Islet of Langerhans (tissue), 1 donor: ENCODE data around the gene HMGXB4.
"Not testable (repeated sequence)": the region's sequence is repeated elsewhere in the genome, so short reads cannot be mapped to it uniquely, and the experiment has no call there.

Experiments
- FAIRE-seq: peaks from one replicate; lab custom pipeline; 2011; peaks lifted over from hg19 to GRCh38; lab: Jason Lieb, UNC

Gene HMGXB4, protein sequence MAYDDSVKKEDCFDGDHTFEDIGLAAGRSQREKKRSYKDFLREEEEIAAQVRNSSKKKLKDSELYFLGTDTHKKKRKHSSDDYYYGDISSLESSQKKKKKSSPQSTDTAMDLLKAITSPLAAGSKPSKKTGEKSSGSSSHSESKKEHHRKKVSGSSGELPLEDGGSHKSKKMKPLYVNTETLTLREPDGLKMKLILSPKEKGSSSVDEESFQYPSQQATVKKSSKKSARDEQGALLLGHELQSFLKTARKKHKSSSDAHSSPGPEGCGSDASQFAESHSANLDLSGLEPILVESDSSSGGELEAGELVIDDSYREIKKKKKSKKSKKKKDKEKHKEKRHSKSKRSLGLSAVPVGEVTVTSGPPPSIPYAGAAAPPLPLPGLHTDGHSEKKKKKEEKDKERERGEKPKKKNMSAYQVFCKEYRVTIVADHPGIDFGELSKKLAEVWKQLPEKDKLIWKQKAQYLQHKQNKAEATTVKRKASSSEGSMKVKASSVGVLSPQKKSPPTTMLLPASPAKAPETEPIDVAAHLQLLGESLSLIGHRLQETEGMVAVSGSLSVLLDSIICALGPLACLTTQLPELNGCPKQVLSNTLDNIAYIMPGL

DNA sequence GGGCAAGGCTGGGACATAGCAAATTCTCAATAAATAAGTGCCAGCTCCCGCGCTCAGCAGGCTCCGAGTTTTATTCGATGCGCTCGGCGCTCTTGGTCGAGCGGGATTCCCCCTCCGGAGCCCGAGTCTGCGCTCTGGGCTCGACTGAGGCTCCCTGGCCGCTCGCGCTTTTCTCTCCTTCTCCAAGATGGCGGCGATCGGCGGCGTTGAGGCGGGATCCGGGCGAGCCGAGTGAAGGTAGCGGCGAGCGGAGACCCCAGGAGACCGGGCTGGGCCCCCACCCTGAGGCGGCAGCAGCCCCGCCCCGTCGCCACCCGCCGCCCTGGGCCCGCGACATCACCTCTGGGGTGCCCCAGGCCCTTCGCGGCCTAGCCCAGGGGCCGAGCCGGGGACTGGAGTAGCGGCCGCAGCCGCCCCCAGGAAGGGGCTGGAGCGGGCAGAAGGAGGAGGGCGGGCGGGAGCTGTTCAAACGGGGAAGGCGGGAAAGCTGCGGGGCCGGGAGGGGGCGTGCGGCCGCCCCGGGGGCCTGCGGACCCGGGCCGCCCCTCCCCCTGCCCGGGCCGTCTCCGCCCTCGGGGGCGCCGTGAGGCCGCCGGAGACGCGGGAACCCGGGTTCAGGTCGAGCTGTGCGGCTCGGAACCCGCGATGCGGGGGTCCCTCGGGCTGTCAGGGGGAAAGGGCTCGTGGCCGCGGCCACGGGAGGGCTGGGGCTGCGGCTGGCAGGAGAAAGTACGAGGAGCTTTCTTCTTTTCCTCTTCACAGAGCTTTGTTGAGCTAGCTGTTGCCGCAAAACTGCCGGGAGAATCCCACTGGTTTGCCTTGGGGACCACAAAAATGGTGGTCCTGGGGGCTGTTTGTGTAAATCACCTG is at the start of gene HMGXB4:
Gene HMGXB4, plus strand, starts transcription at position 173 of the 870 bp plus-strand sequence. CDS start 4,898 bp downstream, outside the sequence.
- peak; percentile 24 for FAIRE-seq

DNA sequence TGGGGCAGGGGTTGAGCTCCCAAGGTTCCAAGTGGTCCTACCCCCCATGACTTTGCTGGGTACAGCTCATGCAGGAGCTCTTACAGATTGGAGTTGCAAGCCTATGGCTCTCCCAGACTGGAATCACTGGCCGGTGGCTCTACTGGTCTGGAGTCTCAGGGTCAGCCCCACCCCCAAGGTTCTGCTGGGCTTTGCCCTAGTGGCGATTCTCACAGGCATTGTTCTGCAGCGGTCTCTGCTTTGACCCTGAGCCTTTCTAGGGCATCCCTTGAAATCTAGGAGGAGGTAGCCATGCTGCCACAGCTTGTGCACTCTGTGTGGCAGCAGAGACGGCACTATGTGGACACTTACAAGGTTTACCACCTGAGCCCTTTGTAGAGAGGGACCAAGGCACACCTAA is 49.3 kb upstream of the HMGXB4 start:
- no peak for FAIRE-seq

DNA sequence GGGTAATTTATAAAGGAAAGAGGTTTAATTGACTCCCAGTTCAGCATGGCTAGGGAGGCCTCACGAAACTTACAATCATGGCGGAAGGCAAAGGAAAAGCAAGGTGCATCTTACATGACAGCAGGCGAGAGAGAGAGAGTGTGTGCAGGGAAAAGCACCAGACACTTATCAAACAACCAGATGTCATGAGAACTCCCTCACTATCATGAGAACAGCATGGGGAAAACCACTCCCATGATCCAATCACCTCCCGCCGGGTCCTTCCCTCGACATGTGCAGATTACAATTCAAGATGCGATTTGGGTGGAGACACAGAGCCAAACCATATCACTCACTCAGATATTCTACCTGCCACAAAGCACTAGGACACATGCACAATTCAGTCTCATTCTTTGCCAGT is 48.1 kb upstream of the HMGXB4 start:
- no peak for FAIRE-seq

DNA sequence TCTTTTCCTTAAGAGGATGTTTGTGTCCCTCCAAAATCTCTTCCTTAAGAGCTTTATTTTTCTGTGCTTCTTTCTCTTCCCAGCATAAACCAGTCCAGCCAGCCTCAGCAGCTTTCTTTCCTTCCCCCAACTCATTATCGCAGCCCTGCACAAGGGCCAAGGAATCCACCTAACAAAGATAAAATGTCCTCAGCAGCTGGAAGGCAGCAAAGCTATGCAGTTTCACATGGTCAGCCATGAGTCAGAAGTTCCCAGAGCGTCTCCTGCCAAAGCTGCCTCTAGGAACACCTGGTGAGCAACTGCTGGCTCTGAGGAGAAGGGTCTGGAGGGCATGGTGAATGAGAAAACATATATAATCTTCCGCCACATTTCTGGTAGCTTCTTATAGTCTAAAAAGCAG is 45.3 kb upstream of the HMGXB4 start:
- no peak for FAIRE-seq

DNA sequence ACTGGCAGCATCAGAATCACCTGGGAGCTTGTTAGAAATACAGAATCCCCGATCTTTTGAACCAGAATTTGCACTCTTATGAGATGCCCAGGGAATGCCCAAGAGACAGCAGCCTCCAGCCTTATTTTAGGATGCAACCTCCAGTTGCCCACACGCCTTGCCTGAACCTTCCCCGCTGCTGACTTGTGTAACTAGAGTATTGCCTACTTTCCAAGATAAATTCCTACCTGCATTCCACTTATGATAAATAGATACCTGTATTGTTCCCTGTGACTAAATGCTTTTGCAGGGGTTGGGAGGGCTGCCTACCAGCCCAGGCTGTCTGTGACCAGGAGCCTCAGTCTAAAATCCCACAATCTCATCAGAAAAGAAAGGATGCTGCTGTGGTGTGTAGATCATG is 44.3 kb upstream of the HMGXB4 start:
- FAIRE-seq, result no peak

DNA sequence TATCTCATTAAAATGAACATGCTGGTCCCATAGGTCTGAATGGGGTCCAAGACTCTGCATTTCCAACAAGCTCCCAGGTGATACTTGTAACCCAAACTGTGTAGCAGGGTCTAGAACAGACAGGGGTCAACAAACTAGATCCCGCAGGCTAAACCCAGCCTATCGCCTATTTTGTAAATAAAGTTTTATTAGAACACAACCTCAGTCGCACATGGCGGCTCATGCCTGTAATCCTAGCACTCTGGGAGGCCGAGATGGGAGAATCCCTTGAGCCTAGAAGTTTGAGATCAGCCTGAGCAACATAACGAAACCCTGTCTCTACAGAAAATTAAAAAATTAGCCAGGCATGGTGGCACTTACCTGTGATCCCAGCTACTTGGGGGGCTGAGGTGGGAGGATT is 42.3 kb upstream of the HMGXB4 start:
- FAIRE-seq, result no peak

DNA sequence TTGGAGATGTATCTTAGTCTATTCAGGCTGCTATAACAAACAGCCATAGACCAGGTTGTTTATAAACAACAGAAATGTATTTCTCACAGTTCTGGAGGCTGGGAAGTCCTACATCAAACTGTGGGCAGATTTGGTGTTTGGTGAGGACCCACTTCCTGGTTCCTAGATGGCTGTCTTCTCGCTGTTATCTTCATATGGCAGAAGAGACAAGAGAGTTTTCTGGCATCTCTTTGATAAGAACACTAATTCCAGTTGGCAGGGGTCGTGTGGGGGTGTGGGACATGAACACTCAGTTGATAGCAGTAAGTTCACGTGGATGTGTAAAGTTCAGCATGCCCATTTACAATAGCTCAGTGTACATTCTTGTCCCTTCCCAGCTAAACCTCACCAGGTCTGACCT is 41.3 kb upstream of the HMGXB4 start:
- no peak for FAIRE-seq

DNA sequence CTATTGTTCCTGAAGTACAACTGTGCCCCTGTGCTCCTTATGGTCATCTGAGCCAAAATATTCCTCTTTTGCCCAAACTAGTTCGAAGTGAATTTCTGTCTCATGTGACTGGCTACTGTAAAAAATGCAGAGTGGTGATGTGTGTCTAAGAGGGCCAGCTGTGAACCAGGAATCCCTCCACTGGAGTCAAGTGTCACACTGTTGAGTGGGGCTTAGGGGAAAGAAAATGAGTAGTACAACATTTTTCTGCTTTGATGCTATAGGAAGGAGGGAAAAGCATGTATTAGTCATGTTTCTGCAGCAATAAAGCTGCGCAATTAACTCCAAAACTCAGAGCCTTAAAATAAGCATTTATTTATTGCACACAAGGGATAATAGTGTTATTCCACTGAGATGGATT is 39.8 kb upstream of the HMGXB4 start:
- FAIRE-seq, result no peak

DNA sequence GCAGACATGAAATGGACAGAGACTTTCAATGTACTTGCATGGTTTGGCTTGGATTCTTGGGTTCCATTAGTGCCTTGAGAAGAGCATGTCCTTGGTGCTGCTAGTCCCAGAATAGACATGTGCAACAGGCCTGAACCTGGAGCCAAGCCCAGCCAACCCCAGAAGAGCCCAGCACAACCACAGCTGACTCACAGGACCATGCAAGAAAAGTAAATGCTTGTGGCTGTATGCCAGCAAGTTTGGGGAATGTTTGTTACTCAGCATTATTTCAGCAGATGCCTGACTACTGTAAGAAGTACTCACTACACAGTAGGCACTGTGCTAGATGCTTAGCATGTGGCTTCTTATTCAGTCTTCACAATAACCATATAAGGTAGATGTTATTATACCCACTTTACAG is 39.2 kb upstream of the HMGXB4 start:
- no peak for FAIRE-seq

DNA sequence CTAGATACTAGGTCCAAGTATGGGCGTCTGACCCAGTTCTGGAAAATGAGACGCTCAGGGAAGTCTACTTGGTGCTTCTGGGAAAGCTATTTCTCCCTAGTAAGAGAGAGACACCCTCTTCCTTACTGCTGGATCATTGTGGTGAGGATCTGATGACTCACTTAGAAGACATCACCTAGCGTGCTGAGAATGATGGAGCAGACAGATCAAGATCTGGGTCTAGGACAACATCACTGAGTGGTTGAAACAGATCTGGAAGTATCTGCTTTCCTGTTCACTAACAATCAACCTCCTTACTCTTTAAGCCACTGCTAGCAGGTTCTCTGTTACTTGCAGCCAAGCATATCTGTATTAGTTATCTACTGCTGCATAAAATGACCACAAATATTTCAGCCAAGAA is 38.3 kb upstream of the HMGXB4 start:
- no peak for FAIRE-seq

DNA sequence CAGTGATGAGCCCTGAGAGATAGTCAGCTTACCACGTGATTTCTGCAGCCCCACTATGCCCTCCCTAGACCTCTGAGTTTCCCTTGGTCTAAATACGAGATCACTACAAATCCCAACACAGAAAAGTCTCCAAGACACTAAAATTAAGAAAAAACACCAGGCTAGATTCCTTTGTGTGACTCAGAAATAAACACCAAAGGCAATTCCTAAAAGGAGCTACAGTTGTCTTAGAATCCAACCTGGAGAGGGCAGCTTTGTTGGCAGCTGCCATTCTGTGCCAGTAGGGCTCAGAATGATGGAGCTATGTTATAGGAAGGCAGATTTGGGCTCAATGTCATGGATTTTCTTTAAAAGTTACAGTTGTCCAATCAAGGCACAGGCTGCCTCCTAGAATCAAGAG is 37.1 kb upstream of the HMGXB4 start:
- no peak for FAIRE-seq

DNA sequence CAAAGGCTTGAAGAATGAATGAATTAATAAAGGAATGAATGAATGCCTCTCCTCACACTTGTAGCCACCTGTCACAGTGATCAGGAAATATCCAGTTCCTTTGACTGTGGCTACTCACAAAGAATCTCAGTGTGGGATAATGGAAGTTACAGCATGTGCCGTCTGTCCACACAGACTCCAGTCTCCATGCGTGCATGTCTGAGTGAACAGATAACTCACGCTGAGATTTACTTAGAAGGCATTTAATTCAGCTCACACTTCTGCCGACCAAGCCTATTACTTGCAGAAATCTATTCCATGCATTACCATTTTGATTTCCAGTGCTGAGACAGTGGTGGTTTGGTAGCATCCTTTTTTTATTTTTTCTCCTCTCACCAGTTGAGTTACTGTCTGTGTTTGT is 32.3 kb upstream of the HMGXB4 start:
- FAIRE-seq, result no peak

DNA sequence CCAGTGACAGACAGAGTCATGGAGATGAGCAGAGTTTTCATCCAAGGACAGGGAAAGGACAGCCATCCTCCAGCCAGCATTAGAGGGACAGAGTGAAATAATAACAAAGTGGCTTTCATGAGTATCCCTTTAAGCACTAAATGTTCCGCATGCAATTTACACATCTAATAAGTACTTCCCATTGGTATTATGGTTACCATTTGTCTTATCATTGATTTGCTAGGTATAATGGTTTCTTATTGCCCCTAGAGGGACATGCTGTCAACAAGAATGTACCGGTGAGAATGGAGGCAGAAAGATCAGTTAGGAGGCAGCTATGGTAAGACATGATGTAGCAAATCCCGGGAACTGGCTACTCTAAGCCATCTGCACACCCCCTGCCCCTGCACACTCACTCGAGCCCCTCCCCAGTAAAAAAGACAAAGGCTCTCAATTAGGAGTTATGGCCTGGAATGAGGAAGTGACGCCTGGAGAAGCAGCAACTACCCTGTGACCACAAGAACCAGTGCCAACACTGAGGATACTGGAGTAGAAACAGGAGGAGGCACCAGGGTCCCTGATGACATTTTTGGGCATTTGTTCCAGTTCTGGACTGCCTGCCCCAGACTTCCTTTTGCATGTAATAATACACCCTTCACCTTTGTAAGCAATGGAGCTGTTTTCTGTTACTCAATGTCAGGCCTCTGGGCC is 30.2 kb upstream of the HMGXB4 start:
- no peak for FAIRE-seq

DNA sequence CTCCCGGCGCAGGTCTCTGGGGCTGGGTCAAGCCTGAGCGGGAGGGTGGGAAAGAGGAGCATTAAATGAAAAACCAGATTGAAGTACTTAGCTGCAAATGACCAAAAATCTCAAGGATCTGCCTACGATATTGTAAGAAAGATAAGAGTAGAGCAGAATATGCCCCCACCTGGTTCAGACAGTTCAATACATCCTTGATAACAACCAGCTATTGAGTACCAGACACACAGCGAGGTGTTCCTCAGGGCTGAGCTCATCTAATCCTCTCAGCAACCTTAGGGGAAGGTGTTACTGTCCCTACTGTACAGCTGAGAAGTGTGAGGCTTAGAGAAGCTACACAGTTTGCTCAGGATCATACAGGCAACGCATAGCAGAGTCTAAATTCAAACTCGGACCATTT is 27.4 kb upstream of the HMGXB4 start:
- no peak for FAIRE-seq

DNA sequence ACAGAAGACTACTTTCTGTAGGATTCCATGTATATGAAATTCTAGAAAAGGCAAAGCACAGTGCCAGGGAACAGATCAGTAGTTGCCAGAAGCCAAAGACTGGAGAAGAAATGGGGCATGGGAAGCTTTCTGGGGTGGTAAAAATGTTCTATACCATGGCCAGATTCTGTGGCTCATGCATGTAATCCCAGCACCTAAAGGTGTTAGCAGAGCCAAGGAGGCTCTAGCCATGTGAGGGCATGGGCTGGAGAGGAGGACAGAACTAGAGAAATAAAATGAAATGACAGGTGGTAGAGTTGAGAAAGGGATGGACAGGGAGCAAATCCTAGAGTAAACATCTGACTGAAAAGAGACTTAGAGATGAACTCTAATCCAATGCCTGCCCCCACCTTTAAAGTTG is 26.9 kb upstream of the HMGXB4 start:
- no peak for FAIRE-seq

DNA sequence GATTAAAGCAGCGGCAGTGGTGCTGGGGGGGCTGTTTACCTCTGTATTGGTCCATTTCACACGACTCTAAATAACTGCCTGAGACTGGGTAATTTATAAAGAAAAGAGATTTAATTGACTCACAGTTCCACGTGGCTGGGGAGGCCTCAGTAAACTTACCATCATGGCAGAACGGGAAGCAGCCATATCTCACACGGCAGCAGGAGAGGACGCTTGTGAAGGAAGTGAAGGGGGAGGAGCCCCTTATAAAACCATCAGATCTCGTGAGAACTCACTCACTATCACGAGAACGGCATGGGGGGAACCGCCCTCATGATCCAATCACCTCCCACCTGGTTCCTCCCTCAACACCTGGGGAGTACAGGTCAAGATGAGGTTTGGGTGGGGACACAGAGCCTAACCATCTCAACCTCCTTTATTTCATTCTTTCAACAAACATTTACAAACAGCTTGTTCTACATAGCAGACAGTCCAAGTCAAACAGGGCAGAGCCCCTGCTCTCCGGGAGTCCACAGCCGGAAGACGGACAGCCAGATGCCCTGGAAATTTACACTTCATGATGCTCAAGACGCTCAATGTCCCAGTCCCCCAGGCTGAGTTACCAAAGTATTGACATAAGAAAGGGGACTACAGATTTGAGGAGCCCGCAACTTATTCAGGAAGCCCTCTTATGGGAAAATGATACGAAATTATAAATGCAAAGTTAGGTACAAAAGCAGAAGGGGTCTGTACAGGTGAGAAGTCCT is 26.3 kb upstream of the HMGXB4 start:
- FAIRE-seq, result no peak

DNA sequence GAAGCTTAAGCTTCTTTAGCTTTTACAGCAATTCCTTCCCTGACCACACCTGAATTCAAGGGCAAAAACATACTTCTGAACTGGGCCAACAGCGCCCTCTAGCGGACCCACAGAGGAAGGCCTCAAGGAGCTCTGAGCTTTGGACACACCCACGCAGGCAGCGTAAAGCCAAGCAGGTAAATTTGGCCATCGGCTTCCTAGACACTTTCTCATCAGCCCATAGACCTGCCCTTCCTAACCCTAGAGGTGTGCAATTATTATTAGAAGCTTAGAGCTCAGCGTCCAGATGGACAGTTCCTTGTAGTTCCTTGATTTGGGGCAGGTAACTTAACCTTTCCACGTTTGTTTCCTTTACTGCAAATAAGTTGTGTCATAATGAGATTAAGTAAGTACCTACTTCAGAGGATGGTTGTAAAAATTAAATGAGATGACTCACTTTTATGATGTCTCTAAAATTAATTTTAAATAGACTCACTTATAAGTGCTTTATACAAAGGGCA is 25.7 kb upstream of the HMGXB4 start:
- FAIRE-seq, result no peak

DNA sequence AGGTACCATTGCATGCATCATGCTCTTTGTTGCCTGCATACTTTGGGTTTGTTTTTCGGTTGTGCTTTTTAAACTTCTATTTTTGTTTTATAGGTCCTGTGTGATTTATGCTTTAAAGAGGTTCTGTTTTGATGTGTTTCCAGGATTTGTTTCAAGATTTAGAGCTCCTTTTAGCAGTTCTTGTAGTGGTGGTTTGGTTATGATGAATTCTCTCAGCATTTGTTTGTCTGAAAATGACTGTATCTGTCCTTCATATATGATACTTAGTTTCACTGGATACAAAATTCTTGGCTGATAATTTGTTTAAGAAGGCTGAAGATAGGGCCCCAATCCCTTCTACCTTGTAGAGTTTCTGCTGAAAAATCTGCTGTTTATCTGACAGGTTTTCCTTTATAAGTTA is 18.5 kb upstream of the HMGXB4 start:
- not testable (repeated sequence) for FAIRE-seq

DNA sequence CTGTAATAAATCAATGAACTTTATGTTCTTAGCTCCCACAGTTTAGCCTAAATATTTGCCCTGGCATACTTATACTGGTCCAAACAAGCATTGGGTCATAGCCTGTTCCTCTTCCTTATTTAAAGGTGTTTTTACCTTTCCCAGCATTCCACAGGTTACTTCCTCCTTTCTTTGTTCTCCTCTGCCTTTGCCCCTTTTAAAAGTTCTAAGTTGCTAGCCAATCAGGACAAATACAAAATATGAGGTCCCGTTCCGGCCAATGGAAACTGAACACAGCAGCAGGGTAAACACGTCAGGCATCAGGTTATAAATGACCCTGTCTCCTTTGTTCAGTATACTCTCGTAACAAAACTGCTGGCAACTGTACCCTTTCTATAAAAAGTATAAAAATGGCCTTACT is 12.8 kb upstream of the HMGXB4 start:
- not testable (repeated sequence) for FAIRE-seq

DNA sequence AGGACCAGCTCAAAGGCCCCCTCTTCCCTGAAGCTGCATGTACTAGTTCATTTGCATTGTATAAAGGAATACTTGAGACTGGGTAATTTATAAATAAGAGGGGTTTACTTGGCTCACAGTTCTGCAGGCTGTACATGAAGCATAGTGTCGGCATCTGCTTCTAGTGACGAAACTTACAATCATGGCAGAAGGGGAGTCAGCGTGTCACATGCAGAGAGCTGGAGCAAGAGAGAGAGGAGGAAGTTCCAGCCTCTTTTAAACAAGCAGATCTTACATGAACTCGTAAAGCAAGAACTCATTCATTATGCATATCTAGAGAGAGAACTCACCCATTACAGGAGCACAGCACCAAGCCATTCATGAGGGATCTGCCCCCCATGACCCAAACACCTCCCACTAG is 7.1 kb upstream of the HMGXB4 start:
- no peak for FAIRE-seq

DNA sequence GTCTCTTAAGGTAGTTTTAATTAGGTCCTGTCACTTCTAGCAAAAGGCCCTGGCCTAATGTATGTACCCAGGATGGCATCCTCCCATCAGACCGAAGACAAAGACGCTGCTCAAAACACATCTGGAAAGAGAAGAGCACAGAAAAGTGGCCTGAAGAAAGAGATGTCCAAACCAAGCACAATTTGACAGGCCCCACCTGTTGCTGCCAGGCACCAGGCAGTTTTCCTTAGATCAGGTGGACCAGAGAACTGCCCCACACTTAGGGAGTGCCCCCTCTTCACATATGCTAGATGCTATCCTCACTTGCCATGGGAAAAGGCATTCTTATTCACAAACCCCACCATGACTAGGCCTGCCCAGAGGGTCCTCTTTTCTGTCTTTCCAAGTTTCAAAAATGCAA is 3.3 kb upstream of the HMGXB4 start:
- no peak for FAIRE-seq

DNA sequence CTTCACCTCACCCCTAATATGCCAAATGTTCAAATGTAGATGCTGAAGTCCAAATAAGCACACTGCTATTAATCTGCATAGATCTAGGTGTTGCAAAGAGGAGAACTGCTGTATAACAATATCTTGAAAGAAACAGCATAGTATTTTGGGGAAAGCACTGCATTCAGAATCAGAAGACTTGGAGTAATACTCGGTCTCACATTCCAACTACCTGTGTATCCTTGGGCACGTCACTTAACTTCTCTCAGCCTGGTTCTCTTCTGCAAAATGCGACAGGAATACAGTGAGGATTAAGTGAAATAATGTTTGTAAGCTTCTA is 332 bp upstream of the HMGXB4 start:
- FAIRE-seq, result no peak
